Panc1 (cell line): ENCODE results near the gene ACP3. TPM values are rescaled to one million over a fixed set of nuclear protein-coding genes. Genes with fewer than 3 reads are reported as not detected.

Experiments used
- ATAC-seq: fragments of 200-7000 bp; cut with Tn5 transposase; 2 replicates; pipeline ENCODE4 v1.9.1; 2020; ENCODE audit warnings: mild to moderate bottlenecking, moderate library complexity
- BruUV-seq: library from RNA; stranded (reverse); fragments of 400-500 nt; replicated peaks from 2 replicates; lab custom pipeline; 2021; lab: Mats Ljungman, UMichigan
- CTCF ChIA-PET: fragments of 300-600 bp; sonication (Branson Sonifier 250); formaldehyde crosslinking; loops from one replicate; lab custom pipeline; 2022; ENCODE audit warnings: antibody characterized with exemption; lab: Charles Lee
- POLR2A ChIA-PET: fragments of 300-600 bp; sonication (Branson Sonifier 250); formaldehyde crosslinking; loops from one replicate; lab custom pipeline; 2022; ENCODE audit warnings: antibody characterized with exemption; lab: Charles Lee
- DNase-seq: peaks from one replicate; pipeline ENCODE4 v3.0.0-alpha.2; 2010; ENCODE audit warnings: low read depth, low spot score
- H3K27ac ChIP-seq: 2 replicates; pipeline ENCODE4 v1.5.1; 2011; ENCODE audit warnings: mild to moderate bottlenecking, low read length, inconsistent platforms
- H3K27me3 ChIP-seq: fragments of 200-500 bp; sonication (Bioruptor generic); 2 replicates; pipeline ENCODE4 v1.6.0; 2014; ENCODE audit warnings: low read length, inconsistent platforms; ENCODE audit not compliant: control insufficient read depth, insufficient read depth
- H3K36me3 ChIP-seq: fragments of 200-500 bp; sonication (Bioruptor generic); 2 replicates; pipeline ENCODE4 v1.5.1; 2014; ENCODE audit warnings: inconsistent platforms, mild to moderate bottlenecking, low read length, moderate library complexity; ENCODE audit not compliant: control insufficient read depth, insufficient read depth
- H3K4me1 ChIP-seq: 2 replicates; pipeline ENCODE4 v1.5.1; 2011; ENCODE audit warnings: inconsistent platforms, mild to moderate bottlenecking, low read length, moderate library complexity; ENCODE audit not compliant: control insufficient read depth, insufficient read depth
- H3K4me3 ChIP-seq, 2 experiments: 2 replicates each; pipeline ENCODE4 v1.5.1; 2011 to 2012; ENCODE audit warnings: low read depth in 2 of 2, low read length in 2 of 2, mild to moderate bottlenecking in 2 of 2, inconsistent platforms in 1 of 2, moderate library complexity in 1 of 2
- H3K9me3 ChIP-seq: fragments of 200-500 bp; sonication (Bioruptor generic); 2 replicates; pipeline ENCODE4 v1.5.1; 2014; ENCODE audit warnings: low read depth, mild to moderate bottlenecking, inconsistent platforms, low read length, moderate library complexity; ENCODE audit not compliant: control insufficient read depth, insufficient read depth
- CTCF ChIP-seq: fragments of 450-650 bp; IDR thresholded peaks from 2 replicates; pipeline ENCODE4 v1.5.1; 2017; ENCODE audit warnings: mild to moderate bottlenecking
- POLR2AphosphoS5 ChIP-seq: IDR thresholded peaks from 2 replicates; pipeline ENCODE4 v1.6.1; 2012; ENCODE audit warnings: mild to moderate bottlenecking, low read depth, low read length, moderate library complexity
- REST ChIP-seq, 2 experiments: IDR thresholded peaks; 2 replicates each; pipeline ENCODE4 v1.6.1; 2011 to 2012; ENCODE audit warnings: low read depth in 2 of 2, control low read depth in 1 of 2, low read length in 1 of 2, mild to moderate bottlenecking in 1 of 2, moderate library complexity in 1 of 2; ENCODE audit not compliant: insufficient read depth in 1 of 2
- SIN3A ChIP-seq: IDR thresholded peaks from 2 replicates; pipeline ENCODE4 v1.6.1; 2012; ENCODE audit warnings: low read depth, mild to moderate bottlenecking, low read length, moderate library complexity, borderline replicate concordance; ENCODE audit not compliant: insufficient read depth
- TCF7L2 ChIP-seq: IDR thresholded peaks from 2 replicates; pipeline ENCODE4 v1.6.1; 2011; ENCODE audit warnings: mild to moderate bottlenecking, low read depth, low read length, inconsistent platforms
- in situ Hi-C: cut with HindIII; loops from 2 replicates; pipeline ENCODE4 v1.10.0; 2016; ENCODE audit warnings: low sequenced_read_pairs, low pct_unique_long_range_greater_than_20kb
- intact Hi-C: fragments of 100-400 bp; cut with micrococcal nuclease; formaldehyde crosslinking; loops from one replicate; pipeline ENCODE4 v1.10.0; 2022; ENCODE audit not compliant: unreplicated experiment
- total RNA-seq: library from RNA; stranded (reverse); gene quantifications from one replicate; pipeline ENCODE4 v1.2.1, GENCODE V29; 2021; ENCODE audit not compliant: unreplicated experiment

The ACP3 gene
- total RNA-seq, 1 experiment from 2014 or later: not detected

- Histone ChIP-seq H3K4me1 (no peaks in the 10 kb centered on the region), H3K27ac (no peak overlapping the region), H3K9me3 (no peaks in the 10 kb centered on the region), H3K36me3 (no peaks in the 10 kb centered on the region), H3K4me3 (no peak overlapping the region), H3K27me3 (peaks cover 3% of the 10 kb centered on the region; the same call in 1 of the 2 replicates)
- POLR2A ChIA-PET: no interaction called here
- no peak for DNase-seq
- TF ChIP-seq REST (IDR thresholded peaks at IDR 0.05; ENCODE audit: insufficient read depth in 1 of 2, low read depth in 2 of 2, low read length in 1 of 2) (no peak), SIN3A (no peak), POLR2AphosphoS5 (no peak), CTCF (no peak), TCF7L2 (no peak)
- CTCF ChIA-PET: no interaction called here
- in situ Hi-C loops: no loop called here
- no TSS peak for BruUV-seq
- intact Hi-C loops: no loop called here
- ATAC-seq: no peak
Observed at GRCh38 chr3:132290833-132291232, 26.4 kb upstream of the ACP3 start.

- Histone ChIP-seq H3K36me3 (no peaks in the 10 kb centered on the region), H3K27me3 (peaks cover 3% of the 10 kb centered on the region; the same call in 1 of the 2 replicates), H3K27ac (no peak overlapping the region), H3K4me1 (no peaks in the 10 kb centered on the region), H3K4me3 (no peak overlapping the region), H3K9me3 (no peaks in the 10 kb centered on the region)
- no TSS peak for BruUV-seq
- in situ Hi-C loops: no loop called here
- ATAC-seq (no peak), DNase-seq (no peak)
- ChIA-PET CTCF (no interaction called here), POLR2A (no interaction called here)
- no peak for TF ChIP-seq POLR2AphosphoS5
- TF ChIP-seq REST (IDR thresholded peaks at IDR 0.05; ENCODE audit: insufficient read depth in 1 of 2, low read depth in 2 of 2, low read length in 1 of 2): no peak
- no peak for TF ChIP-seq TCF7L2
- no peak for TF ChIP-seq CTCF
- no peak for TF ChIP-seq SIN3A
- intact Hi-C loops: no loop called here
Observed at GRCh38 chr3:132292042-132292441, 25.2 kb upstream of the ACP3 start.
